Measurements from ENCODE around the gene PODXL2. TPM values are rescaled to one million over a fixed set of nuclear protein-coding genes. Genes with fewer than 3 reads are reported as not detected.

PODXL2 gene
- total RNA-seq, 4 donors from 2014 or later, result 9.7 to 18.9 (median 15.9) TPM

GRCh38 chr3:127615631-127616305 lies 13.2 kb upstream of the PODXL2 start:
- Histone ChIP-seq H3K4me1 (no peaks in the 10 kb centered on the region), H3K4me3 (no peak overlapping the region), H3K36me3 (no peaks in the 10 kb centered on the region), H3K27ac (no peak overlapping the region), H3K27me3 (no peaks in the 10 kb centered on the region), H3K9me3 (no peaks in the 10 kb centered on the region)
- no peak for DNase-seq
- 89% methylated on average over 6 of the region's 6 CpGs; no CpG with 5 or more reads in 1 of the 2 donors for WGBS, 2 donors (ENCODE audit: low coverage in 1 of 2)
- intact Hi-C loops (cut with DNase I; ENCODE audit: low total_unique reads), result no loop called here
- TF ChIP-seq, protein P1, sequence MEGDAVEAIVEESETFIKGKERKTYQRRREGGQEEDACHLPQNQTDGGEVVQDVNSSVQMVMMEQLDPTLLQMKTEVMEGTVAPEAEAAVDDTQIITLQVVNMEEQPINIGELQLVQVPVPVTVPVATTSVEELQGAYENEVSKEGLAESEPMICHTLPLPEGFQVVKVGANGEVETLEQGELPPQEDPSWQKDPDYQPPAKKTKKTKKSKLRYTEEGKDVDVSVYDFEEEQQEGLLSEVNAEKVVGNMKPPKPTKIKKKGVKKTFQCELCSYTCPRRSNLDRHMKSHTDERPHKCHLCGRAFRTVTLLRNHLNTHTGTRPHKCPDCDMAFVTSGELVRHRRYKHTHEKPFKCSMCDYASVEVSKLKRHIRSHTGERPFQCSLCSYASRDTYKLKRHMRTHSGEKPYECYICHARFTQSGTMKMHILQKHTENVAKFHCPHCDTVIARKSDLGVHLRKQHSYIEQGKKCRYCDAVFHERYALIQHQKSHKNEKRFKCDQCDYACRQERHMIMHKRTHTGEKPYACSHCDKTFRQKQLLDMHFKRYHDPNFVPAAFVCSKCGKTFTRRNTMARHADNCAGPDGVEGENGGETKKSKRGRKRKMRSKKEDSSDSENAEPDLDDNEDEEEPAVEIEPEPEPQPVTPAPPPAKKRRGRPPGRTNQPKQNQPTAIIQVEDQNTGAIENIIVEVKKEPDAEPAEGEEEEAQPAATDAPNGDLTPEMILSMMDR (IDR thresholded peaks at IDR 0.05), result no peak
- TF ChIP-seq EP300 (IDR thresholded peaks at IDR 0.05; ENCODE audit: low read depth), result no peak
- no peak for TF ChIP-seq POLR2A (IDR thresholded peaks at IDR 0.05)
- no peak for TF ChIP-seq POLR2AphosphoS5 (IDR thresholded peaks at IDR 0.05)
- in situ Hi-C loops (cut with MboI; ENCODE audit: low pct_ligation_motif_present in 1 of 4, low pct_unique_long_range_greater_than_20kb in 1 of 4, low sequenced_read_pairs in 3 of 4), result no loop called here

GRCh38 chr3:127616836-127617605 lies 12.0 kb upstream of the PODXL2 start:
- 94% methylated on average over 25 of the region's 26 CpGs; no CpG with 5 or more reads in 1 of the 2 donors for WGBS, 2 donors (ENCODE audit: low coverage in 1 of 2)
- no peak overlapping the region for H3K4me3 ChIP-seq
- DNase-seq, result no peak
- peaks cover 0 to under 1% (median 0%) of the 10 kb centered on the region in 4 donors for H3K36me3 ChIP-seq
- H3K27ac ChIP-seq, result no peak overlapping the region
- in situ Hi-C loops (cut with MboI; ENCODE audit: low pct_ligation_motif_present in 1 of 4, low pct_unique_long_range_greater_than_20kb in 1 of 4, low sequenced_read_pairs in 3 of 4) (no loop called here), intact Hi-C loops (cut with DNase I; ENCODE audit: low total_unique reads) (no loop called here)
- no peaks in the 10 kb centered on the region for H3K9me3 ChIP-seq
- TF ChIP-seq POLR2AphosphoS5 (IDR thresholded peaks at IDR 0.05), result no peak
- TF ChIP-seq POLR2A (IDR thresholded peaks at IDR 0.05), result no peak
- TF ChIP-seq EP300 (IDR thresholded peaks at IDR 0.05; ENCODE audit: low read depth), result no peak
- TF ChIP-seq, protein P1 (IDR thresholded peaks at IDR 0.05), result no peak
- no peaks in the 10 kb centered on the region for H3K27me3 ChIP-seq
- H3K4me1 ChIP-seq, result no peaks in the 10 kb centered on the region

DNA sequence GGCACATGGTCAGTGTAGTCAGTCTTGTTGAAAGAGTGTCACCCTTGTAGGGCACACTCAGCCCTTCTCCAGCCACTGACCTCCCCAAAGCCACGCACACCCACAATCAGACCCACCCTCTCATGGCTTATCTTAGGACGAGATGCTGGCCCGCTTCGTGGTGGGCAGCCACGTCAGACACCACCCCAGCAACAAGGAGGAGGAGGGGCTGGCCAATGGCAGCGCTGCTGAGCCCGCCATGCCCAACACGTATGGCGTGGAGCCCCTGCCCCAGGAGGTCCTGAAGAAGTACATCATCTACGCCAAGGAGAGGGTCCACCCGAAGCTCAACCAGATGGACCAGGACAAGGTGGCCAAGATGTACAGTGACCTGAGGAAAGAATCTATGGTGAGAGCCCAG lies 10.1 kb upstream of the PODXL2 start:
- intact Hi-C loops (cut with DNase I; ENCODE audit: low total_unique reads), result no loop called here
- Histone ChIP-seq H3K36me3 (peaks cover 0 to 4% (median 0%) of the 10 kb centered on the region in 4 donors), H3K27ac (no peak overlapping the region), H3K4me3 (no peak overlapping the region), H3K27me3 (no peaks in the 10 kb centered on the region), H3K4me1 (no peaks in the 10 kb centered on the region), H3K9me3 (no peaks in the 10 kb centered on the region)
- no peak for DNase-seq
- in situ Hi-C loops (cut with MboI; ENCODE audit: low pct_ligation_motif_present in 1 of 4, low pct_unique_long_range_greater_than_20kb in 1 of 4, low sequenced_read_pairs in 3 of 4), result no loop called here
- TF ChIP-seq EP300 (IDR thresholded peaks at IDR 0.05; ENCODE audit: low read depth) (no peak), POLR2AphosphoS5 (IDR thresholded peaks at IDR 0.05) (no peak), POLR2A (IDR thresholded peaks at IDR 0.05) (no peak)
- TF ChIP-seq, protein P1 (IDR thresholded peaks at IDR 0.05), result no peak
- 89% methylated on average over 11 of the region's 11 CpGs; no CpG with 5 or more reads in 1 of the 2 donors for WGBS, 2 donors (ENCODE audit: low coverage in 1 of 2)

- no peak for DNase-seq
- Histone ChIP-seq H3K4me1 (no peaks in the 10 kb centered on the region), H3K27ac (no peak overlapping the region), H3K27me3 (no peaks in the 10 kb centered on the region), H3K9me3 (no peaks in the 10 kb centered on the region), H3K36me3 (peaks cover 0 to 4% (median 0%) of the 10 kb centered on the region in 4 donors), H3K4me3 (no peak overlapping the region)
- TF ChIP-seq, protein P1 (IDR thresholded peaks at IDR 0.05), result no peak
- no peak for TF ChIP-seq EP300 (IDR thresholded peaks at IDR 0.05; ENCODE audit: low read depth)
- no peak for TF ChIP-seq POLR2AphosphoS5 (IDR thresholded peaks at IDR 0.05)
- TF ChIP-seq POLR2A (IDR thresholded peaks at IDR 0.05), result no peak
- WGBS, 2 donors (ENCODE audit: low coverage in 1 of 2), result 96 to 100% methylated on average over 2 to 32 of the region's 32 CpGs
- in situ Hi-C loops (cut with MboI; ENCODE audit: low pct_ligation_motif_present in 1 of 4, low pct_unique_long_range_greater_than_20kb in 1 of 4, low sequenced_read_pairs in 3 of 4) (no loop called here), intact Hi-C loops (cut with DNase I; ENCODE audit: low total_unique reads) (no loop called here)
Observed at GRCh38 chr3:127620637-127621375, 8.2 kb upstream of the PODXL2 start.

Data from transverse colon (tissue), 4 donors.